Upper lobe of left lung (tissue), 6 donors: ENCODE data around the gene OLIG1. TPM values are rescaled to one million over a fixed set of nuclear protein-coding genes. Genes with fewer than 3 reads are reported as not detected.

Experiments used
- ATAC-seq, 2 donors: fragments of 200-7000 bp; cut with Tn5 transposase; one replicate each; pipeline ENCODE4 v1.9.1; 2022; ENCODE audit warnings: mild to moderate bottlenecking in 2 of 2, moderate library complexity in 2 of 2; ENCODE audit not compliant: low FRiP score in 2 of 2
- DNase-seq, 2 donors: peaks; one replicate each; pipeline ENCODE4 v3.0.0-alpha.2; 2019 to 2020
- H3K27ac ChIP-seq, 4 donors: fragments of 200-600 bp; sonication (generic); one replicate each; pipeline ENCODE4 v1.5.1; 2016 to 2019
- H3K27me3 ChIP-seq, 4 donors: fragments of 200-600 bp; sonication (generic); one replicate each; pipeline ENCODE4 v1.5.1; 2017 to 2019
- H3K36me3 ChIP-seq, 4 donors: fragments of 200-600 bp; sonication (generic); one replicate each; pipeline ENCODE4 v1.5.1; 2016 to 2019
- H3K4me1 ChIP-seq, 4 donors: fragments of 200-600 bp; sonication (generic); one replicate each; pipeline ENCODE4 v1.5.1; 2018 to 2019
- H3K4me3 ChIP-seq, 4 donors: fragments of 200-600 bp; sonication (generic); one replicate each; pipeline ENCODE4 v1.5.1; 2017 to 2019; ENCODE audit warnings: mild to moderate bottlenecking in 2 of 4, moderate library complexity in 1 of 4
- H3K9me3 ChIP-seq, 4 donors: fragments of 200-600 bp; sonication (generic); one replicate each; pipeline ENCODE4 v1.5.1; 2018 to 2019
- CTCF ChIP-seq, 6 experiments: fragments of 450-650 bp in 4 of 6; fragments of 200-600 bp in 2 of 6; sonication (generic) in 2 of 6; IDR thresholded peaks; one replicate each; pipeline ENCODE4 v1.5.1; 2016 to 2019; ENCODE audit warnings: antibody characterized with exemption in 6 of 6
- EP300 ChIP-seq, 4 donors: sonication (generic); formaldehyde crosslinking; IDR thresholded peaks; one replicate each; pipeline ENCODE4 v1.5.1; 2017; ENCODE audit warnings: antibody characterized with exemption in 4 of 4, control low read depth in 2 of 4
- POLR2A ChIP-seq, 4 donors: fragments of 450-650 bp; IDR thresholded peaks; one replicate each; pipeline ENCODE4 v1.5.1; 2016 to 2017; ENCODE audit warnings: antibody characterized with exemption in 4 of 4, mild to moderate bottlenecking in 2 of 4
- POLR2AphosphoS5 ChIP-seq, 2 donors: sonication (generic); formaldehyde crosslinking; IDR thresholded peaks; one replicate each; pipeline ENCODE4 v1.5.1; 2017; ENCODE audit warnings: antibody characterized with exemption in 2 of 2
- WGBS, 2 donors: methylation state at CpG; one replicate each; pipeline ENCODE4 v1.1.5; 2017 to 2018; 5-methylcytosine and 5-hydroxymethylcytosine counted together
- total RNA-seq, 6 donors: library from RNA; depleted of rRNA in 4 of 6; stranded (reverse); fragments of >200 nt in 4 of 6; gene quantifications; one replicate each; pipeline versions ENCODE4 v1.1.0 to v1.2.1, GENCODE V29; 2016 to 2021
- donor health status: DM: no; HTN: no; CAD: no; lungs with moderate emphysema.
- donor health status: DM: no; HTN: yes; CAD: no; lungs with severe emphysema.

The OLIG1 gene
- total RNA-seq, 6 donors from 2014 or later = 0.54 to 3.2 (median 2.0) TPM; not detected in 1

- no peak overlapping the region for H3K4me3 ChIP-seq
- no peaks in the 10 kb centered on the region for H3K36me3 ChIP-seq
- H3K9me3 ChIP-seq = no peaks in the 10 kb centered on the region
- TF ChIP-seq CTCF (IDR thresholded peaks at IDR 0.05) (no peak), EP300 (IDR thresholded peaks at IDR 0.05) (no peak)
- no peak for ATAC-seq
- 43 to 56% methylated on average over 1 to 5 of the region's 6 CpGs for WGBS, 2 donors
- H3K4me1 ChIP-seq = peaks cover 19 to 51% (median 35%) of the 10 kb centered on the region in 4 donors
- peaks cover 0 to 70% (median 42%) of the 10 kb centered on the region in 4 donors for H3K27me3 ChIP-seq
- H3K27ac ChIP-seq = no peak overlapping the region
- no peak for DNase-seq
Measured at GRCh38 chr21:33030633-33031032, 39.3 kb upstream of the OLIG1 start.

DNA sequence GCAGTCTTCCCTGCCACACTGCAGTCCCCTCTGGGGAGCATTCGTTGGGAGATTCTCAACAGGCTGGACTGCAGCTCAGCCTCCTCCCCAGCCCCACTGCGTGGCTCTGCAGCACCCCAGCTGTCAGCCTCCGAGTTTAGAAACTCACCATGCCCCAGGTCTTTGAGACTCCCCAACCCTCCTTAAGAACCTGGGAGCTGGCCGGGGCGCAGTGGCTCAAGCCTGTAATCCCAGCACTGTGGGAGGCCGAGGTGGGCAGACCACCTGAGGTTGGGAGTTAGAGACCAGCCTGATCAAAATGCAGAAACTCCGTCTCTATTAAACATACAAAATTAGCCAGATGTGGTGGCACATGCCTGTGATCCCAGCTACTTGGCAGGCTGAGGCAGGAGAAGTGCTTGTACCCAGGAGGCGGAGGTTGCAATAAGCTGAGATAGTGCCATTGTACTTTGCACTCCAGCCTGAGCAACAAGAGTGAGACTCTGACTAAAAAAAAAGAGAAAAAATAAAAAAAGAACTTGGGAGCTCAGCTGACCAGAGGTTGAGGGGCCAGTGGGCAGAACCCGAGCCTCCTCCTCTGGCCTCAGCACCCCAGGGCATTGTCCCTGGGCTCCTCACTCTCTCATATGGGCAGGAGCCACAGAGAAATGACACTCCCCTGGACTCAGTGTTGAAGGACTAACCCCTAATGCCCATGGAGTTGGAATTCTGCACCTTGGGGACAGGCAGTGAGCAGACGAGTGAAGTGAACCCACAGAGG, 38.6 kb upstream of the OLIG1 start:
- Histone ChIP-seq H3K27me3 (peaks cover 0 to 63% (median 35%) of the 10 kb centered on the region in 4 donors), H3K36me3 (no peaks in the 10 kb centered on the region), H3K4me1 (peaks cover 19 to 44% (median 30%) of the 10 kb centered on the region in 4 donors), H3K4me3 (no peak overlapping the region), H3K9me3 (no peaks in the 10 kb centered on the region), H3K27ac (no peak overlapping the region)
- ATAC-seq (no peak), DNase-seq (no peak)
- WGBS, 2 donors = 46 to 55% methylated on average over 6 to 10 of the region's 10 CpGs
- TF ChIP-seq POLR2A (IDR thresholded peaks at IDR 0.05) = no peak
- no peak for TF ChIP-seq CTCF (IDR thresholded peaks at IDR 0.05)
- no peak for TF ChIP-seq POLR2AphosphoS5 (IDR thresholded peaks at IDR 0.05)
- no peak for TF ChIP-seq EP300 (IDR thresholded peaks at IDR 0.05)

GRCh38 chr21:33032434-33033047, 37.4 kb upstream of the OLIG1 start:
- H3K4me3 ChIP-seq = no peak overlapping the region
- TF ChIP-seq POLR2A (IDR thresholded peaks at IDR 0.05) = no peak
- no peak for TF ChIP-seq POLR2AphosphoS5 (IDR thresholded peaks at IDR 0.05)
- no peak for TF ChIP-seq EP300 (IDR thresholded peaks at IDR 0.05)
- no peak for TF ChIP-seq CTCF (IDR thresholded peaks at IDR 0.05)
- 36 to 45% methylated on average over 9 to 10 of the region's 10 CpGs for WGBS, 2 donors
- H3K9me3 ChIP-seq = no peaks in the 10 kb centered on the region
- H3K4me1 ChIP-seq = peaks cover 12 to 36% (median 20%) of the 10 kb centered on the region in 4 donors
- DNase-seq = no peak
- peaks cover 0 to 51% (median 24%) of the 10 kb centered on the region in 4 donors for H3K27me3 ChIP-seq
- H3K27ac ChIP-seq = no peak overlapping the region
- no peak for ATAC-seq
- no peaks in the 10 kb centered on the region for H3K36me3 ChIP-seq

GRCh38 chr21:33033094-33033951, 36.6 kb upstream of the OLIG1 start:
- WGBS, 2 donors = 21 to 43% methylated on average over 29 to 44 of the region's 76 CpGs
- ATAC-seq (no peak), DNase-seq (peak in 1 of 2 donors; percentile 84)
- TF ChIP-seq POLR2AphosphoS5 (IDR thresholded peaks at IDR 0.05) = no peak
- no peak for TF ChIP-seq EP300 (IDR thresholded peaks at IDR 0.05)
- TF ChIP-seq POLR2A (IDR thresholded peaks at IDR 0.05) = no peak
- TF ChIP-seq CTCF (IDR thresholded peaks at IDR 0.05) = no peak
- H3K4me1 ChIP-seq = peaks cover 12 to 28% (median 13%) of the 10 kb centered on the region in 4 donors
- H3K27me3 ChIP-seq = peaks cover 0 to 44% (median 19%) of the 10 kb centered on the region in 4 donors
- H3K4me3 ChIP-seq = no peak overlapping the region
- no peaks in the 10 kb centered on the region for H3K9me3 ChIP-seq
- no peaks in the 10 kb centered on the region for H3K36me3 ChIP-seq
- no peak overlapping the region for H3K27ac ChIP-seq
